Posterior cingulate gyrus (tissue), 11 donors: Measurements from ENCODE around the gene MAST4.

ENCODE experiments used
- DNase-seq, 10 donors: peaks; one replicate each; pipeline versions ENCODE4 v3.0.0 to v3.0.0-alpha.2; 2020 to 2021; ENCODE audit warnings: mixed read lengths in 3 of 10
- intact Hi-C: fragments of 100-400 bp; cut with DNase I; formaldehyde crosslinking; loops from one replicate; pipeline ENCODE4 v1.15.1; 2023

MAST4 gene

DNA sequence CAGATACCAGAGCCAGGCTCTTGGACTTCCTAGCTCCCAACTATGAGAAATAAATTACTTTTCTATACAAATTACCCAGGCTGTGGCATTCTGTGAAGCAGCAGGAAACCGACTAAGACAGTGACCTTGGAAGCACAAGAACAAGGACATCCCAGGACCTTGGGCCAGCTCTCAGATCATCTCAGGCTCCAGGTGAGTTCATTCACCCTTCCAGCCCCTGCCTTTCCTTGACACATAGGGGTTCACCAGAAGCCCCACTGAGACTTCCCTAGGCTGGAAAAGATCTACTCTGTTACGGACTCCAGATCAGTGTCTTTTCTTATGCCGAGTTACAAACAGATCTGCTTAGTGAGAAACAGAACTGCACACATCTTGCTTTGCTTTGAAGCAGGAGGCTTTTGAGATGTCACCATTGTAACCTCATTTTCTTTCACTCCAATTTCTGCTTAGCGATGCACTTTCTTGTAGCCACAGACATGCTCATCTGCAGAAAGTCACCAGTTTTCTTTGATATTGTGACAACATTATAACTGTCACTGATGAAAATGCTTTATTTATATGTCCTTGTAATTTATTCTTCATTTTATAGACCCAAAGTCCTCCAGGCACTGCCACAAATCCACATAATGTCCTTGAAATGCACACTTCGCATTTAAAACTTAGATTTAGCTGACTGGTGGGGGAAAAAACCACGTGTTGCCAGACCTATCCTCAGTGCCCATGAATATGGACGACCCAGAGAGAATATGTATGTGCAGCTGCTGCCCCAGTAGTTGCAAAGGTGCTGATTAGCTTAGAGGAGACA lies 592.3 kb downstream of the MAST4 start:
- DNase-seq: no peak
- intact Hi-C loops: no loop called here

GRCh38 chr5:67189079-67189354 lies 592.8 kb downstream of the MAST4 start:
- DNase-seq: no peak

DNA sequence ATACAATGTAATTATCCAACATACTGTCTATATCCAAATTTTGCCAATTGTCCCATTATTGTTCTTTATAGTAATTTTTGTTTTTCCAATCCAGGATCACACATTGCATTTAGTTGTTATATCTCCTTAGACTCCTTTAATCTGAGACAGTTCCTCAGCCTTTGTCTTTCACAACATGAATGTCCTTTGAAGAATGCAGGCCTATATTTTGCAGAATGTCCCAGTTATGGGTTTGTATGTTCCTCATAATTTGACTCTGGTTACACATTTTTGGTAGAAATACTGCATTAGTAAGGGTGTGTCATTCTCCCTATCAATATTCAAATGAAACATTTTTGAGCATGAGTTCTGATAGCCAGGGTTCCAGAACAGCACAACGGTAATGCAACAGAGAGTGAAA lies 593.7 kb downstream of the MAST4 start:
- DNase-seq: no peak

More at GRCh38 chr5:67189079-67189354, 592.8 kb downstream of the MAST4 start:
- intact Hi-C loops: no loop called here

GRCh38 chr5:67190410-67190809 lies 594.2 kb downstream of the MAST4 start:
- no peak for DNase-seq
- intact Hi-C loops: no loop called here

More for the DNA sequence above, 593.7 kb downstream of the MAST4 start:
- intact Hi-C loops: no loop called here

GRCh38 chr5:67190861-67191260 lies 594.7 kb downstream of the MAST4 start:
- intact Hi-C loops: no loop called here
- no peak for DNase-seq

- no peak for DNase-seq
- intact Hi-C loops: no loop called here
Measured at GRCh38 chr5:67192719-67193438, 596.7 kb downstream of the MAST4 start.

GRCh38 chr5:67193439-67193807 lies 597.2 kb downstream of the MAST4 start:
- DNase-seq: no peak
- intact Hi-C loops: no loop called here

GRCh38 chr5:67194166-67194565 lies 598.0 kb downstream of the MAST4 start:
- intact Hi-C loops: no loop called here
- no peak for DNase-seq

GRCh38 chr5:67195406-67196275 lies 599.4 kb downstream of the MAST4 start:
- intact Hi-C loops: no loop called here
- no peak for DNase-seq

DNA sequence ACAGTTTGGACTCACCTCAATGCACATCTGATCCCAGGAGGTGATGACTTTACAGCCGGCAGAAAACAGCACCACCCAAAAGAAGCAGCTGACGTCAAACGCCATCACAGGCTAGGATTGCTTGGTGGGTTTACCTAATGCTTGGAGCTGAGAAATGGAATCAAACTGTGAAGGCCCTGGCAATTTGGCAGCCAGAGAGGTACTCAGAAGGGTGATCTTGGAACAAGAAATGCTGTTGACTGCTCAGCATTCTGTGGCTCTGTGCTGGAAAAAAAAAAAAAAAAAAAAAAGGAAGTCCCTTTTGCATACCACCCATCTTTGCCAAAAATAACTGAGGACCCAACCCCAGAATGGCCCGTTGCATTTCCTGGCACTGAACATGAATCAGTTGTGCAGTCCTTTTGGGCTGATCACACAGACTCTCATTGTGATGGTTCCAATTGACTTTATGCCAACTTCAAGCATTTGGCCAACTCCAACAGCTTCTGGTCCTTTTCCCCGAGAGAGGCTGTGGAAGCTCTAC lies 600.4 kb downstream of the MAST4 start, which contains the start of gene CD180:
Gene CD180 (minus strand): TSS at position 263 of the 523 bp plus-strand sequence. CDS start 158 bp downstream, at position 105.
- intact Hi-C loops: no loop called here
- peak in 8 of 10 donors; percentile 17 to 87 (median 44) for DNase-seq

DNA sequence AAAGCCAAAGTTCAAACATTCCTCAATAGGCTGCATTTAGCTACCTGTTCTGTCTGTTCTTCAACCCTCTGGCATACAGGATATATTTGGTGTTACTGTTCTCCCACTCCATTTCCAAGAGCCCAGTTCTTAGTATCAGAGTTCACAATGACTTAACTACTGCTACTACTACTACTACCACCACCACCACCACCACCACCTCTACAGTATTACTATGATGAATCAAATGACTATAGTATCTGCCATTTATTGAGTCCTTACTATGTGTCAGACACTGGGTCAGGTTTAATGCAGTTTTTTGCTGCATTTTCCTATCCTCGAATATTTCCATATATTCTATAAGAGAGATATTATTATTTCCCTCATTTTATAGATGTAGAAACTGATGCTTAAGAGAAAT lies 601.3 kb downstream of the MAST4 start:
- no peak for DNase-seq
- intact Hi-C loops: no loop called here

DNA sequence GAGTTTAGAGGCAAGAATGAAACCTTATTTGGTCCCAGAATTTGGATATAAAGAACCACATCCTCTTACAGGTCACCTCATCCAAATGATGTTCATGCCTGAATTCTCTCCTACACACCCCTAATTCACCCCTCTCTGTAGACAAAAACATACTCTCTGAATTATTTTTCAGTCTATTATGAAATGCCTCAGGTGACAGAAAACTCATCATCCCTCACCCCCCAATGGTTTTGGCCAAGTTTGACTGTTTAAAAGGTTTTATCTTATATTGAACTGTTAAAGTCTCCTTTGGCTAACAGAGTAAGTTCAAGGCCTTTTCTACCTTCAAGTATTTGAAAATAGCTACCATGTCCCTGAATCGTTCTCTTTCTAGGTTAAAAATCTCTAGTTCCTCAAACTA lies 602.7 kb downstream of the MAST4 start:
- intact Hi-C loops: no loop called here
- DNase-seq: no peak

GRCh38 chr5:67199859-67200258 lies 603.7 kb downstream of the MAST4 start:
- intact Hi-C loops: no loop called here

DNA sequence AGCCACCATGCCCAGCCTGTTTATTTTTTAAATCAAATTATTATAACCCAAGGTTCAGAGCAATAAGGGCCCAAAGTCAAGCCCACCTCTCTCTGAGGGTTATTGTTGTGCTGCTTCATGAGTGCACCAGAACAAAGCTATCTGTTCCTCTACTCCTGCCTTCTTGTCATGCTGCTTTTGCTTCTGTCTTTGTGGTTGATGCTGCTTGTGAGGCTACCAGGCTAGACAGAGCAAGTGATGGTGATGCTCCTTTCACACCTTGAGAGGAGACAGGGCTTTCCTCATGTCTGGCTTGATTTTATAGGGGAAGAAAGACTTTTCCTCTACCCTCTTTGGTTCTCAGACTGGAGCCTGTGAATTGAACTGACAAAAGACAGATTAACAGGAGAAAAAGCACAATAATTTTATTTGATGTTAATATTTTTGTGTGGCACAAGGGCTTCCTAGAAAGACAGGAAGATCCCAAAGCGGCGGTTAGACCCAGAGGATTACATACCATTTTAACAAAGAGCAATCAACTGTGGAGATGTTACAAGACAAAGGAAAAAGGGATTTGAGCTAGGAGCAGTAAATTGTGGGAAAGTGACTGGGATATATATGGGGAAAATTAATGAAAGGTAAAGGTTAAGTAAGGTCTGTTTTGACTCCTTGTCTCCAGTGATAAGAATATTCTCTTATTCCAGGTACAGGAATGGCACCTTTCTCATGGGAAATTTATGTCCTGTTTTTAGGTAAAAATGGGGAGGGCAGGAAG lies 604.8 kb downstream of the MAST4 start:
- intact Hi-C loops: no loop called here

More at GRCh38 chr5:67199859-67200258, 603.7 kb downstream of the MAST4 start:
- no peak for DNase-seq

GRCh38 chr5:67201897-67202549 lies 605.8 kb downstream of the MAST4 start:
- intact Hi-C loops: no loop called here
- DNase-seq: no peak

More for the DNA sequence above, 604.8 kb downstream of the MAST4 start:
- DNase-seq: no peak

GRCh38 chr5:67202828-67203227 lies 606.6 kb downstream of the MAST4 start:
- intact Hi-C loops: no loop called here
- no peak for DNase-seq

GRCh38 chr5:67203701-67204074 lies 607.5 kb downstream of the MAST4 start:
- intact Hi-C loops: no loop called here
- no peak for DNase-seq

GRCh38 chr5:67204821-67205220 lies 608.6 kb downstream of the MAST4 start:
- intact Hi-C loops: loop anchor here (5.0 kb wide), 1 partner anchor 898 kb away; no protein-coding TSS in a partner anchor
- no peak for DNase-seq

- intact Hi-C loops: loop anchor here (5.0 kb wide), 1 partner anchor 899 kb away; no protein-coding TSS in a partner anchor
Measured at GRCh38 chr5:67205981-67206380, 609.8 kb downstream of the MAST4 start.

More at GRCh38 chr5:67205981-67206380, 609.8 kb downstream of the MAST4 start:
- no peak for DNase-seq
